Measurements from ENCODE around the gene SUPT5H. TPM values are rescaled to one million over a fixed set of nuclear protein-coding genes. Genes with fewer than 3 reads are reported as not detected.
"Not testable (repeated sequence)": the region's sequence is repeated elsewhere in the genome, so short reads cannot be mapped to it uniquely, and the experiment has no call there.

The SUPT5H gene
- total RNA-seq, 1 donor from 2014 or later = 139 TPM

GRCh38 chr19:39449116-39449797 lies 3.9 kb downstream of the SUPT5H start:
- Mint-ChIP-seq H3K9me3 (ENCODE audit: unreplicated experiment) (no peaks in the 10 kb centered on the region), H3K4me3 (ENCODE audit: unreplicated experiment) (peak overlapping the region; percentile 60), H3K27me3 (ENCODE audit: unreplicated experiment) (peaks cover 12% of the 10 kb centered on the region), H3K27ac (ENCODE audit: unreplicated experiment) (no peak overlapping the region), H3K4me1 (ENCODE audit: unreplicated experiment) (peaks cover 36% of the 10 kb centered on the region), H3K36me3 (ENCODE audit: low read depth, unreplicated experiment) (peaks cover 33% of the 10 kb centered on the region)
- no peak for TF ChIP-seq CTCF (IDR thresholded peaks at IDR 0.05; ENCODE audit: unreplicated experiment)
- no peak for DNase-seq (ENCODE audit: low spot score)

GRCh38 chr19:39451257-39451656 lies 5.9 kb downstream of the SUPT5H start:
- H3K36me3 Mint-ChIP-seq (ENCODE audit: low read depth, unreplicated experiment) = peaks cover 36% of the 10 kb centered on the region
- not testable (repeated sequence) for H3K4me3 Mint-ChIP-seq (ENCODE audit: unreplicated experiment); H3K9me3 Mint-ChIP-seq (ENCODE audit: unreplicated experiment); H3K27me3 Mint-ChIP-seq (ENCODE audit: unreplicated experiment); DNase-seq (ENCODE audit: low spot score); H3K27ac Mint-ChIP-seq (ENCODE audit: unreplicated experiment)
- H3K4me1 Mint-ChIP-seq (ENCODE audit: unreplicated experiment) = peaks cover 19% of the 10 kb centered on the region

GRCh38 chr19:39463403-39463802 lies 18.0 kb downstream of the SUPT5H start:
- peaks cover 7% of the 10 kb centered on the region for H3K27me3 Mint-ChIP-seq (ENCODE audit: unreplicated experiment)
- peaks cover 50% of the 10 kb centered on the region for H3K36me3 Mint-ChIP-seq (ENCODE audit: low read depth, unreplicated experiment)
- no peak overlapping the region for H3K27ac Mint-ChIP-seq (ENCODE audit: unreplicated experiment)
- no peak for DNase-seq (ENCODE audit: low spot score)
- no peaks in the 10 kb centered on the region for H3K4me1 Mint-ChIP-seq (ENCODE audit: unreplicated experiment)
- TF ChIP-seq CTCF (IDR thresholded peaks at IDR 0.05; ENCODE audit: unreplicated experiment) = no peak
- H3K9me3 Mint-ChIP-seq (ENCODE audit: unreplicated experiment) = no peaks in the 10 kb centered on the region
- H3K4me3 Mint-ChIP-seq (ENCODE audit: unreplicated experiment) = no peak overlapping the region

- TF ChIP-seq CTCF (IDR thresholded peaks at IDR 0.05; ENCODE audit: unreplicated experiment) = no peak
- peaks cover 55% of the 10 kb centered on the region for H3K36me3 Mint-ChIP-seq (ENCODE audit: low read depth, unreplicated experiment)
- H3K27me3 Mint-ChIP-seq (ENCODE audit: unreplicated experiment) = peaks cover 8% of the 10 kb centered on the region
- DNase-seq (ENCODE audit: low spot score) = no peak
- H3K27ac Mint-ChIP-seq (ENCODE audit: unreplicated experiment) = peak overlapping the region; percentile 6
- H3K9me3 Mint-ChIP-seq (ENCODE audit: unreplicated experiment) = no peaks in the 10 kb centered on the region
- no peaks in the 10 kb centered on the region for H3K4me1 Mint-ChIP-seq (ENCODE audit: unreplicated experiment)
- peak overlapping the region; percentile 27 for H3K4me3 Mint-ChIP-seq (ENCODE audit: unreplicated experiment)
These were observed 20.8 kb downstream of the SUPT5H start for GRCh38 chr19:39465956-39466747.

- H3K4me3 Mint-ChIP-seq (ENCODE audit: unreplicated experiment) = peak overlapping the region; percentile 7
- no peaks in the 10 kb centered on the region for H3K4me1 Mint-ChIP-seq (ENCODE audit: unreplicated experiment)
- H3K27ac Mint-ChIP-seq (ENCODE audit: unreplicated experiment) = no peak overlapping the region
- TF ChIP-seq CTCF (IDR thresholded peaks at IDR 0.05; ENCODE audit: unreplicated experiment) = no peak
- H3K9me3 Mint-ChIP-seq (ENCODE audit: unreplicated experiment) = no peaks in the 10 kb centered on the region
- H3K27me3 Mint-ChIP-seq (ENCODE audit: unreplicated experiment) = peaks cover 11% of the 10 kb centered on the region
- peaks cover 60% of the 10 kb centered on the region for H3K36me3 Mint-ChIP-seq (ENCODE audit: low read depth, unreplicated experiment)
- DNase-seq (ENCODE audit: low spot score) = no peak
These were observed 22.6 kb downstream of the SUPT5H start for GRCh38 chr19:39467941-39468340.
